Activated naive CD8-positive, alpha-beta T cell treated with anti-CD3 and anti-CD28 coated beads for 36 hours (primary cell): ENCODE data around the gene UST. TPM values are rescaled to one million over a fixed set of nuclear protein-coding genes. Genes with fewer than 3 reads are reported as not detected.
"Not testable (repeated sequence)": the region's sequence is repeated elsewhere in the genome, so short reads cannot be mapped to it uniquely, and the experiment has no call there.

Experiments used
- DNase-seq: peaks from one replicate; pipeline ENCODE4 v3.0.0; 2021
- H3K27ac Mint-ChIP-seq: one replicate; pipeline ENCODE4 v1.8.0; 2022; ENCODE audit warnings: mild to moderate bottlenecking, moderate library complexity, mixed read lengths
- H3K27me3 Mint-ChIP-seq: one replicate; pipeline ENCODE4 v1.8.0; 2022; ENCODE audit warnings: mild to moderate bottlenecking, mixed read lengths
- H3K36me3 Mint-ChIP-seq: one replicate; pipeline ENCODE4 v1.8.0; 2021; ENCODE audit warnings: mild to moderate bottlenecking, mixed read lengths
- H3K4me1 Mint-ChIP-seq: one replicate; pipeline ENCODE4 v1.8.0; 2021; ENCODE audit warnings: mixed read lengths
- H3K4me3 Mint-ChIP-seq: one replicate; pipeline ENCODE4 v1.8.0; 2022; ENCODE audit warnings: mild to moderate bottlenecking, moderate library complexity, mixed read lengths
- H3K9me3 Mint-ChIP-seq: one replicate; pipeline ENCODE4 v1.8.0; 2022; ENCODE audit warnings: mixed read lengths
- total RNA-seq, 2 experiments: library from RNA; stranded (reverse); gene quantifications; one replicate each; pipeline ENCODE4 v1.2.3, GENCODE V29; 2021

The UST gene
- total RNA-seq, 2 experiments from 2014 or later, result 0.82 to 0.89 TPM

DNA sequence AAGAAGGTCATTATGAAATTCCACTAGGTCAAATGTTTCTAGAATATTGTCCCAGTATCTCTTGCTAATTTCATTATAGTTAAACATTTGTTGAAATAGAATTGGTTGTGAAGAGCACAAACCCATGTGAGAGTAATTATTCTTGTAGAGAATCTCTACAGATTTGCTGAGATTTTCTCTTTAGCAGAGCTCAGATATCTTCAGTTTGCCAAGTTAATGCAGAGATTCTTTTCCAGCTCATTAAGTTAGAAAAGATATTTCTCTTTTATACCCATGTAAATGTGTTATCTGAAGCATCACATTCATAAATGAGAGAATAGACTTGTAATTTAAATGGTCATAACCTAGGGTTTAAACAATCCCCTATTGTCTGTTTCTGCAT lies 338.7 kb downstream of the UST start:
- no peak overlapping the region for H3K4me3 Mint-ChIP-seq
- DNase-seq, result no peak
- H3K27me3 Mint-ChIP-seq, result no peaks in the 10 kb centered on the region
- peaks cover 1% of the 10 kb centered on the region for H3K36me3 Mint-ChIP-seq
- no peaks in the 10 kb centered on the region for H3K9me3 Mint-ChIP-seq
- H3K4me1 Mint-ChIP-seq, result peaks cover 51% of the 10 kb centered on the region
- no peak overlapping the region for H3K27ac Mint-ChIP-seq

GRCh38 chr6:149086363-149086762 lies 339.5 kb downstream of the UST start:
- H3K9me3 Mint-ChIP-seq, result no peaks in the 10 kb centered on the region
- no peak for DNase-seq
- no peaks in the 10 kb centered on the region for H3K27me3 Mint-ChIP-seq
- H3K27ac Mint-ChIP-seq, result no peak overlapping the region
- H3K4me1 Mint-ChIP-seq, result peaks cover 54% of the 10 kb centered on the region
- no peak overlapping the region for H3K4me3 Mint-ChIP-seq
- peaks cover 1% of the 10 kb centered on the region for H3K36me3 Mint-ChIP-seq

DNA sequence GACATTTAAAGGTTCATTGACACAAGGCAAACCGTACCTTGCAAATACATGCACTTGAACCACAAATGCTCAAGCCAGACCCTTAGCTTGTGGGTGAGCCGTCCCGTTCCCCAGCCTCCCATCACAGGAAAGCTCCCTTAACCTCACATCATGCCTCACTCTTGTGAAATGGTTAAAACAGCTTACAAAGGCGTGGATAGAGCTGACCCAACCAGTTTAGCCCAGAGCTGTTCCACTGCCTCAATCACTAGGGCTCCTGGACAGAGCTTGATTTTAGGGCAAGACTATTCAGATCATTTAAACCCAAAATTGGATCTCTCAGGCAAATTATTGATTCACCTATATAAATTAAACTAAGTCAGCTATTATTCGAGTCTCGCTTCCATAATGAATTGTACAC lies 341.1 kb downstream of the UST start:
- H3K4me1 Mint-ChIP-seq, result peaks cover 44% of the 10 kb centered on the region
- H3K27me3 Mint-ChIP-seq, result no peaks in the 10 kb centered on the region
- H3K9me3 Mint-ChIP-seq, result no peaks in the 10 kb centered on the region
- DNase-seq, result no peak
- H3K36me3 Mint-ChIP-seq, result peaks cover 1% of the 10 kb centered on the region
- H3K4me3 Mint-ChIP-seq, result no peak overlapping the region
- H3K27ac Mint-ChIP-seq, result no peak overlapping the region

GRCh38 chr6:149088361-149088760 lies 341.5 kb downstream of the UST start:
- no peak overlapping the region for H3K27ac Mint-ChIP-seq

GRCh38 chr6:149089510-149089909 lies 342.7 kb downstream of the UST start:
- no peak overlapping the region for H3K4me3 Mint-ChIP-seq
- no peaks in the 10 kb centered on the region for H3K9me3 Mint-ChIP-seq
- DNase-seq, result no peak
- no peaks in the 10 kb centered on the region for H3K27me3 Mint-ChIP-seq
- peaks cover 44% of the 10 kb centered on the region for H3K4me1 Mint-ChIP-seq
- H3K36me3 Mint-ChIP-seq, result peaks cover 3% of the 10 kb centered on the region
- no peak overlapping the region for H3K27ac Mint-ChIP-seq

More at GRCh38 chr6:149088361-149088760, 341.5 kb downstream of the UST start:
- DNase-seq, result no peak
- H3K9me3 Mint-ChIP-seq, result no peaks in the 10 kb centered on the region
- H3K27me3 Mint-ChIP-seq, result no peaks in the 10 kb centered on the region
- peaks cover 44% of the 10 kb centered on the region for H3K4me1 Mint-ChIP-seq
- no peak overlapping the region for H3K4me3 Mint-ChIP-seq
- H3K36me3 Mint-ChIP-seq, result peaks cover 1% of the 10 kb centered on the region

DNA sequence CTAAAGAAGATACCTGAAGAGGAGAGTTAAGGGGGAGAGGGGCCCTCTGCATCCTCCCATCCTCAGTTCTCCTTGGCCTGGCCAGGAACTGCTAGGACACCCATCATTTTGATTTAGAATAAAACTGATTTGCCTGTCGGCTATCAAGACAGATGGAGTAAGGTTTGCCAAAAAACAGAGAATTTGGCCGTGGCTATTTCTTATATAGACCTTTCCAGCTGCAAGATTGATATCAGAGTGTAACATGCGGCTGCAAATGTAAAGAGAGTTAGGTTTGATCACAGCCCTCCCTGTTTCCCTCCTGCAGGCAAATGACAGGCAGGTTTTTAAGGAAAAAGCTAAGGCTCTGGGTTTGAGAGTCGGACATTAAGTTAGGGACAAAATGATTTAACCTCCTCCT lies 344.1 kb downstream of the UST start:
- Mint-ChIP-seq H3K4me1 (peaks cover 44% of the 10 kb centered on the region), H3K27me3 (no peaks in the 10 kb centered on the region), H3K27ac (no peak overlapping the region), H3K4me3 (no peak overlapping the region), H3K36me3 (peaks cover 3% of the 10 kb centered on the region), H3K9me3 (no peaks in the 10 kb centered on the region)
- DNase-seq, result no peak

GRCh38 chr6:149093643-149094042 lies 346.8 kb downstream of the UST start:
- DNase-seq, result no peak
- peaks cover 44% of the 10 kb centered on the region for H3K4me1 Mint-ChIP-seq
- peak overlapping the region; percentile 88 for H3K27ac Mint-ChIP-seq
- peaks cover 10% of the 10 kb centered on the region for H3K9me3 Mint-ChIP-seq
- peaks cover 12% of the 10 kb centered on the region for H3K36me3 Mint-ChIP-seq
- no peak overlapping the region for H3K4me3 Mint-ChIP-seq
- H3K27me3 Mint-ChIP-seq, result no peaks in the 10 kb centered on the region

- H3K36me3 Mint-ChIP-seq, result peaks cover 15% of the 10 kb centered on the region
- no peaks in the 10 kb centered on the region for H3K27me3 Mint-ChIP-seq
- peak overlapping the region; percentile 88 for H3K27ac Mint-ChIP-seq
These were observed 347.3 kb downstream of the UST start for GRCh38 chr6:149094156-149094555.

DNA sequence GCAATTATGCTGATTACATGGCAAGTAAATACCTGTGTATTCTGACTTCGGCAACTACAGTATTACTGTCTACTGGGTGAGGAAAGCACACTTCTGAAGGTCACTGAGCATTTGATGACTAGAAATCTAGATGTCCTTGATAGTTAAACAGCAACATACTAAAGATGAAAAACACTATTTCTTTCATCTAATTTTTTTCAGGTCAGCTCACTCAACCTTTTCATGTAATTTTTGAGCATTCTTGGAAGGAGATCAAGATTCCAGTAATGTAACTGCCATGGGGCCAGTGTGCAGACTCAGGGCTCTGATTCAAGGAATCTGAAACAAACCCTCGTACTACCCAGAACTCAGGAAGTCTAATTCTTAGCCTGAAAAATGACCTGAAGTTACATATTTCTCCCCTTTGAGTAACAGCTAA lies 348.1 kb downstream of the UST start:
- no peaks in the 10 kb centered on the region for H3K27me3 Mint-ChIP-seq
- peaks cover 43% of the 10 kb centered on the region for H3K4me1 Mint-ChIP-seq
- DNase-seq, result peak; percentile 28
- peak overlapping the region; percentile 43 for H3K4me3 Mint-ChIP-seq
- peak overlapping the region; percentile 88 for H3K27ac Mint-ChIP-seq
- H3K36me3 Mint-ChIP-seq, result peaks cover 20% of the 10 kb centered on the region
- peaks cover 21% of the 10 kb centered on the region for H3K9me3 Mint-ChIP-seq

More at GRCh38 chr6:149094156-149094555, 347.3 kb downstream of the UST start:
- Mint-ChIP-seq H3K4me3 (peak overlapping the region; percentile 12), H3K9me3 (peaks cover 15% of the 10 kb centered on the region), H3K4me1 (peaks cover 44% of the 10 kb centered on the region)
- DNase-seq, result no peak

- DNase-seq, result no peak
- Mint-ChIP-seq H3K4me3 (no peak overlapping the region), H3K4me1 (peaks cover 38% of the 10 kb centered on the region), H3K9me3 (peaks cover 22% of the 10 kb centered on the region), H3K36me3 (peaks cover 20% of the 10 kb centered on the region), H3K27me3 (no peaks in the 10 kb centered on the region), H3K27ac (peak overlapping the region; percentile 79)
These were observed 349.0 kb downstream of the UST start for GRCh38 chr6:149095842-149096241.

DNA sequence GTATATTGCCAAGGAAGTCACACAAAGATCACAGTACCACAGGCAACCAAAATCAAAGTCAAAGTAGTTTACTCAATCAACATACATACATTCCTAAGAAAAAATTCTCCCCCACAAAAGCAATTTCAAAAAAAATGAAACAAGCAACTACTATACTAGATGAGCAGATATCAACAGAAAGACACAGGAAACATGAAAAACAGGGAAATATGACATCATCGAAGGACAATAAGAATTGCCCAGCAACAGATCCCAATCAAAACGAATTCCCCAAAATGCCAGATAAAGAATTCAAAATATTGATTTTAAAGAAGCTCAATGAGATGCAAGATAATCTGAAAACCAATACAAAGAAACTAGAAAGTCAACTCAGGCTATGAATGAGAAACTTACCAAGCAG lies 351.0 kb downstream of the UST start:
- no peak for DNase-seq
- Mint-ChIP-seq H3K27me3 (no peaks in the 10 kb centered on the region), H3K27ac (peak overlapping the region; percentile 4), H3K36me3 (peaks cover 21% of the 10 kb centered on the region), H3K9me3 (peaks cover 25% of the 10 kb centered on the region), H3K4me3 (no peak overlapping the region), H3K4me1 (peaks cover 34% of the 10 kb centered on the region)

GRCh38 chr6:149098700-149099276 lies 352.0 kb downstream of the UST start:
- no peak overlapping the region for H3K27ac Mint-ChIP-seq
- no peak for DNase-seq
- H3K4me3 Mint-ChIP-seq, result no peak overlapping the region
- H3K36me3 Mint-ChIP-seq, result peaks cover 20% of the 10 kb centered on the region
- H3K27me3 Mint-ChIP-seq, result no peaks in the 10 kb centered on the region
- peaks cover 30% of the 10 kb centered on the region for H3K9me3 Mint-ChIP-seq
- H3K4me1 Mint-ChIP-seq, result peaks cover 28% of the 10 kb centered on the region

DNA sequence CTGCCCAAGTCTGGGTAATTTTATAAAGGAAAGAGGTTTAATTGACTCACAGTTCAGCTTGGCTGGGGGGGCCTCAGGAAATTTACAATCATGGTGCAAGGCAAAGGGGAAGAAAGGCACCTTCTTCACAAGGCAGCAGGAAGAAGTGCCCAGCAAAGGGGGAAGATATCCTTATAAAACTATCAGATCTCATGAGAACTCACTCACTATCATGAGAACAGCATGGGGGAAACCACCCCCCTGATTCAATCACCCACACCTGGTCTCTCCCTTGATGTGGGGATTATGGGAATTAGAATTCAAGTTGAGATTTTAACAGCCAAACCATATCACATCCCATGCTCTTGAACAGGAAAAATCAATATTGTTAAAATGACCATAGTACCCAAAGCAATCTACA lies 355.5 kb downstream of the UST start:
- H3K27me3 Mint-ChIP-seq, result no peaks in the 10 kb centered on the region
- no peak for DNase-seq
- H3K27ac Mint-ChIP-seq, result no peak overlapping the region
- H3K4me1 Mint-ChIP-seq, result peaks cover 6% of the 10 kb centered on the region
- H3K9me3 Mint-ChIP-seq, result peaks cover 29% of the 10 kb centered on the region
- H3K36me3 Mint-ChIP-seq, result peaks cover 17% of the 10 kb centered on the region
- no peak overlapping the region for H3K4me3 Mint-ChIP-seq

DNA sequence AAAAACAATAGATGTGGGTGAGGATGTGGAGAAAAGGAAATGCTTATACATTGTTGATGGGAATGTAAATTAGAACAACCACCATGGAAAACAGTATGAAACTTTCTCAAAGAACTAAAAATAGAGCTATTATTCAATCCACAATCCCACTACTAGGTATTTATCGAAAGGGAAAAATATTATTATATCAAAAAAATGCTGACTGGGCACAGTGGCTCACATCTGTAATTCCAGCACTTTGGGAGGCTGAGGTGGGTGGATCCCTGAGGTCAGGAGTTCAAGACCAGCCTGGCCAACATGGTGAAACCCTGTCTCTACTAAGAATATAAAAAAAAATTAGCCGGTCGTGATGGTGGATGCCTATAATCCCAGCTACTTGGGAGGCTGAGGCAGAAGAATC lies 357.1 kb downstream of the UST start:
- H3K27ac Mint-ChIP-seq, H3K4me1 Mint-ChIP-seq, H3K36me3 Mint-ChIP-seq, H3K4me3 Mint-ChIP-seq, H3K27me3 Mint-ChIP-seq, DNase-seq: not testable (repeated sequence)
- peaks cover 17% of the 10 kb centered on the region for H3K9me3 Mint-ChIP-seq

- H3K4me1 Mint-ChIP-seq, result peaks cover 27% of the 10 kb centered on the region
- DNase-seq, result no peak
- H3K36me3 Mint-ChIP-seq, result no peaks in the 10 kb centered on the region
- H3K4me3 Mint-ChIP-seq, result no peak overlapping the region
- no peak overlapping the region for H3K27ac Mint-ChIP-seq
- H3K27me3 Mint-ChIP-seq, result no peaks in the 10 kb centered on the region
- H3K9me3 Mint-ChIP-seq, result peaks cover 5% of the 10 kb centered on the region
These were observed 360.7 kb downstream of the UST start for GRCh38 chr6:149107520-149107919.

GRCh38 chr6:149108038-149108748 lies 361.4 kb downstream of the UST start:
- H3K36me3 Mint-ChIP-seq, result no peaks in the 10 kb centered on the region
- H3K9me3 Mint-ChIP-seq, result peaks cover 1% of the 10 kb centered on the region
- H3K27me3 Mint-ChIP-seq, result no peaks in the 10 kb centered on the region
- DNase-seq, result no peak
- H3K4me3 Mint-ChIP-seq, result no peak overlapping the region
- peaks cover 28% of the 10 kb centered on the region for H3K4me1 Mint-ChIP-seq
- H3K27ac Mint-ChIP-seq, result no peak overlapping the region
